Chondrocyte (in vitro differentiated cells): Measurements from ENCODE around the gene NFATC3. TPM values are rescaled to one million over a fixed set of nuclear protein-coding genes. Genes with fewer than 3 reads are reported as not detected.

ENCODE experiments used
- DNase-seq: peaks from one replicate; pipeline ENCODE4 v3.0.0; 2021; ENCODE audit warnings: mixed read lengths, low spot score
- H3K27ac Mint-ChIP-seq: one replicate; pipeline ENCODE4 v1.8.0; 2021; ENCODE audit warnings: mild to moderate bottlenecking, moderate library complexity, mixed read lengths; ENCODE audit not compliant: unreplicated experiment
- H3K27me3 Mint-ChIP-seq: 2 replicates; pipeline ENCODE4 v1.8.0; 2021; ENCODE audit warnings: low read depth, mixed read lengths
- H3K36me3 Mint-ChIP-seq: 2 replicates; pipeline ENCODE4 v1.8.0; 2021; ENCODE audit warnings: low read depth, mixed read lengths
- H3K4me1 Mint-ChIP-seq: 2 replicates; pipeline ENCODE4 v1.8.0; 2021; ENCODE audit warnings: low read depth, mild to moderate bottlenecking, mixed read lengths
- H3K4me3 Mint-ChIP-seq: one replicate; pipeline ENCODE4 v1.8.0; 2021; ENCODE audit warnings: mild to moderate bottlenecking, moderate library complexity, mixed read lengths; ENCODE audit not compliant: unreplicated experiment
- H3K9me3 Mint-ChIP-seq: 2 replicates; pipeline ENCODE4 v1.8.0; 2021; ENCODE audit warnings: low read depth, mixed read lengths
- CTCF ChIP-seq: fragments of 200-600 bp; sonication (generic); IDR thresholded peaks from 2 replicates; pipeline ENCODE4 v1.5.0; 2021; ENCODE audit warnings: antibody characterized with exemption, mild to moderate bottlenecking, moderate library complexity
- total RNA-seq: library from RNA; stranded (reverse); gene quantifications from 3 replicates; pipeline ENCODE4 v1.2.1, GENCODE V29; 2021

NFATC3 gene
- total RNA-seq, 1 donor from 2014 or later: 37.7 TPM

DNA sequence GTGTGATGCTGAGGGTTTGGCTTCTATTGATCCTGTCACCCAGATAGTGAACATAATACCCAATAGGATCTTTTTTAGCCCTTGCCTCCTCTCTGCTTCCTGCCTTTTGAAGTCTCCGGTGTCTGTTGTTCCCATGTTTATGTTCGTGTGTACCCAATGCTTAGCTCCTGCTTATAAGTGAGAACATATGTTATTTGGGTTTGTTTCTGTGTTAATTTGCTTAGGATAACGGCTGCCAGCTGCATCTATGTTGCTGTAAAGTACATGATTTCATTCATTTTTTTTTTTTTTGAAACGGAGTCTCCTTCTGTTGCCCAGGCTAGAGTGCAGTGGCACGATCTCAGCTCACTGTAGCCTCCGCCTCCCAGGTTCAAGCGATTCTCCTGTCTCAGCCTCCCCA lies 39.1 kb upstream of the NFATC3 start:
- no peak for TF ChIP-seq CTCF
- Mint-ChIP-seq H3K9me3 (no peaks in the 10 kb centered on the region), H3K27ac (no peak overlapping the region), H3K4me3 (no peak overlapping the region), H3K36me3 (peaks cover 7% of the 10 kb centered on the region), H3K4me1 (no peaks in the 10 kb centered on the region), H3K27me3 (no peaks in the 10 kb centered on the region)
- DNase-seq: no peak

DNA sequence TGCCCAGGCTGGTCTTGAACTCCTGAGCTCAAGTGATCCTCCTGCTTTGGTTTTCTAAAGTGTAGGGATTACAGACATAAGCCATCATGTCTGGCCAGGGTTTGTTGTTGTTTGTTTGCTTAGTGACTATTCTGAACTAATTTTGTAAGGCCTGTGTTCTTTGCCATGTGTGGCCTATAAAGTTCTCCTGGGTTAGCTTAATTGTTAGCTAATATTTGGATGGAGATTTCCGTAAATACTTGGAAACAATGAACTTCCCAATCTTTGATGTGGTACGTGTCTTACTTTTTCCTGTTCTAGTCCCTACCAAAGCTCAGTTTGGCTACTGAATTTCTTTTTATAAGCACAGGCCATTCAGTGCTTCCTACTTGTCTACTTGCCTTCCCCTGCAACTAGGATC lies 37.2 kb upstream of the NFATC3 start:
- Mint-ChIP-seq H3K27me3 (no peaks in the 10 kb centered on the region), H3K4me3 (no peak overlapping the region), H3K27ac (no peak overlapping the region), H3K9me3 (no peaks in the 10 kb centered on the region), H3K4me1 (no peaks in the 10 kb centered on the region), H3K36me3 (peaks cover 9% of the 10 kb centered on the region)
- no peak for DNase-seq
- no peak for TF ChIP-seq CTCF

GRCh38 chr16:68049449-68049848 lies 35.7 kb upstream of the NFATC3 start:
- H3K4me1 Mint-ChIP-seq: no peaks in the 10 kb centered on the region
- no peak overlapping the region for H3K4me3 Mint-ChIP-seq
- no peaks in the 10 kb centered on the region for H3K9me3 Mint-ChIP-seq
- H3K27me3 Mint-ChIP-seq: no peaks in the 10 kb centered on the region
- TF ChIP-seq CTCF: no peak
- DNase-seq: no peak
- H3K36me3 Mint-ChIP-seq: peaks cover 17% of the 10 kb centered on the region
- no peak overlapping the region for H3K27ac Mint-ChIP-seq

GRCh38 chr16:68055395-68055794 lies 29.8 kb upstream of the NFATC3 start:
- DNase-seq: no peak
- Mint-ChIP-seq H3K27me3 (no peaks in the 10 kb centered on the region), H3K4me3 (no peak overlapping the region), H3K4me1 (no peaks in the 10 kb centered on the region), H3K36me3 (peaks cover 23% of the 10 kb centered on the region), H3K27ac (no peak overlapping the region), H3K9me3 (no peaks in the 10 kb centered on the region)
- TF ChIP-seq CTCF: no peak

DNA sequence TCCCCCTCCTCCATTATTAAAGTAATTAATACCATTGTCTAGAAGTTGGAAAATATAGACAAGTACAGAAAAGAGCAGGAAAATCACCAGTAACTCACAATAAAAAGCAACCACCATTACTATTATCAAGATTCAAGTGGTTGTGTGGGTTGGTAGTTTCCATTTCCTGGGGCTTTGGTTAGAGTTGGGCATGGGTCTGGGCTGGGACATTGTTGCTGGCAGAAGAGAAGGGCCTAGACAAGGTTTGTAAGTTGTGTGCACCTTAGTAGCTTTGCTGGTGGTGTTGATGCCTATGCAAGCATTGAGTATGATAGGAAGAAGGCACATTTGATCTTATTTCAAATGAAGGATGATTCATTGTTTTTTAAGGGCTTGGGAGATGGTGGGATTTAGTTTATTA lies 25.4 kb upstream of the NFATC3 start:
- no peaks in the 10 kb centered on the region for H3K27me3 Mint-ChIP-seq
- no peak for TF ChIP-seq CTCF
- H3K4me3 Mint-ChIP-seq: no peak overlapping the region
- no peak for DNase-seq
- H3K27ac Mint-ChIP-seq: no peak overlapping the region
- peaks cover 15% of the 10 kb centered on the region for H3K36me3 Mint-ChIP-seq
- peaks cover 13% of the 10 kb centered on the region for H3K4me1 Mint-ChIP-seq
- H3K9me3 Mint-ChIP-seq: no peaks in the 10 kb centered on the region
